Measurements from ENCODE around the gene RAX2. TPM values are rescaled to one million over a fixed set of nuclear protein-coding genes. Genes with fewer than 3 reads are reported as not detected.
A peak's percentile ranks its signal among the peaks of the same experiment; 100 is the strongest.

RAX2 gene
- total and polyA plus RNA-seq, 2 of the 8 experiments (the other 6 are each of a cell fraction or from before 2014, with no cell fraction given): 0.08 TPM; not detected in 1

DNA sequence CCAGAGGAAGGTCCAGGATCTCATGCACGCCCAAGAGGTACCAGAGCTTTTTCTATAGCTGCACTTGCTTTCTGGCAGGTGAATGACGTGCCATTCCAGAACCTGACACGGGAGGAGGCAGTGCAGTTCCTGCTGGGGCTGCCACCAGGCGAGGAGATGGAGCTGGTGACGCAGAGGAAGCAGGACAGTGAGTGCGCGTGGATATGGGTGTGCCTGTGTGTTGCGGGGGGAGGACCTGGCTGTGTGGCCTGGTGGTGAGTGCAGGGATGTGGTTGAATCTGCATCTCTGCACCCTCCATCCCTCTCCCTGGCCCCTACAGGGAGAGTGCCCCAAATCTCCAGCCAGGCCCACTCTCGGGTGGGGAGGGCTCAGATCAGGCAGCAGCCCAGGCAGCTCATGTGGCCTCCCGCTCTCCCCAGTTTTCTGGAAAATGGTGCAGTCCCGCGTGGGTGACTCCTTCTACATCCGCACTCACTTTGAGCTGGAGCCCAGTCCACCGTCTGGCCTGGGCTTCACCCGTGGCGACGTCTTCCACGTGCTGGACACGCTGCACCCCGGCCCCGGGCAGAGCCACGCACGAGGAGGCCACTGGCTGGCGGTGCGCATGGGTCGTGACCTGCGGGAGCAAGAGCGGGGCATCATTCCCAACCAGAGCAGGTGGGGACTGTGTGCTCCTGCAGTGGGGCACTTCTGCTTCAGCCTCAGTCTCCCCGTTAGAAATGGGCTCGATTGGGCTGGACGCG is 33.4 kb downstream of the RAX2 start:
- POLR2A ChIA-PET (ENCODE audit: partially characterized antibody): interaction anchor here (0.6 kb wide), 1 partner anchor 30 kb away, joined by 3 read pairs; no protein-coding TSS in a partner anchor

More for the DNA sequence above, 33.4 kb downstream of the RAX2 start:
- no peaks in the 10 kb centered on the region for H3K4me1 ChIP-seq (replicated peaks in 1 of 4; ENCODE audit: control insufficient read depth in 3 of 4, insufficient read depth in 4 of 4, low read length in 3 of 4)
- peaks cover 0 to 6% (median 2%) of the 10 kb centered on the region in 4 experiments; a peak in 4 of 8 replicates for H3K36me3 ChIP-seq (ENCODE audit: control insufficient read depth in 2 of 4, insufficient read depth in 4 of 4, low read length in 3 of 4)
- H3K4me2 ChIP-seq (ENCODE audit: insufficient read depth in 1 of 2, low read depth in 2 of 2, low read length in 2 of 2): no peak overlapping the region
- H3K4me3 ChIP-seq (ENCODE audit: extremely low read depth in 1 of 4, insufficient read depth in 2 of 4, low read depth in 3 of 4, low read length in 4 of 4): no peak overlapping the region
- 91% methylated on average over 30 of the region's 32 CpGs; no CpG with 5 or more reads in 1 of the 2 experiments for WGBS, 2 experiments (ENCODE audit: extremely low coverage in 1 of 2, insufficient coverage in 1 of 2, insufficient read length in 1 of 2, insufficient replicate concordance in 2 of 2, low coverage in 1 of 2, low lambda C conversion rate in 2 of 2, missing lambda C conversion rate in 1 of 2)
- peak overlapping the region; percentile 16; the same call in 1 of the 2 replicates for H2BK5ac ChIP-seq (ENCODE audit: low read depth, low read length)
- H3K56ac ChIP-seq (replicated peaks; ENCODE audit: insufficient read length, low read depth, low read length): no peak overlapping the region
- no peak overlapping the region for H4K5ac ChIP-seq (ENCODE audit: insufficient read length, low read depth, low read length)
- H4K8ac ChIP-seq (ENCODE audit: extremely low read depth, insufficient read depth, low read length): no peak overlapping the region
- no peak overlapping the region for H2BK20ac ChIP-seq (ENCODE audit: low read length)
- H3K79me1 ChIP-seq (ENCODE audit: low read depth, low read length): no peaks in the 10 kb centered on the region
- CTCF ChIA-PET (ENCODE audit: partially characterized antibody): interaction anchor here (0.9 to 3.9 kb wide), 5 partner anchors 7 to 27 kb away, joined by 3 to 14 read pairs (median 3); no protein-coding TSS in a partner anchor
- H3K27me3 ChIP-seq (replicated peaks in 1 of 4; ENCODE audit: control insufficient read depth in 3 of 4, extremely low read depth in 1 of 4, insufficient read depth in 3 of 4, low read length in 3 of 4): no peaks in the 10 kb centered on the region
- no peak overlapping the region for H2AK5ac ChIP-seq (ENCODE audit: low read depth, low read length)
- no peaks in the 10 kb centered on the region for H3K79me2 ChIP-seq (ENCODE audit: control insufficient read depth in 1 of 2, insufficient read depth in 2 of 2, low read length in 2 of 2)
- no peak overlapping the region for H2AFZ ChIP-seq (ENCODE audit: low read length)
- DNase-seq (ENCODE audit: low read depth in 1 of 2, low spot score in 2 of 2): no peak
- H3K14ac ChIP-seq (ENCODE audit: insufficient read length): no peak overlapping the region
- TF ChIP-seq, protein P1, sequence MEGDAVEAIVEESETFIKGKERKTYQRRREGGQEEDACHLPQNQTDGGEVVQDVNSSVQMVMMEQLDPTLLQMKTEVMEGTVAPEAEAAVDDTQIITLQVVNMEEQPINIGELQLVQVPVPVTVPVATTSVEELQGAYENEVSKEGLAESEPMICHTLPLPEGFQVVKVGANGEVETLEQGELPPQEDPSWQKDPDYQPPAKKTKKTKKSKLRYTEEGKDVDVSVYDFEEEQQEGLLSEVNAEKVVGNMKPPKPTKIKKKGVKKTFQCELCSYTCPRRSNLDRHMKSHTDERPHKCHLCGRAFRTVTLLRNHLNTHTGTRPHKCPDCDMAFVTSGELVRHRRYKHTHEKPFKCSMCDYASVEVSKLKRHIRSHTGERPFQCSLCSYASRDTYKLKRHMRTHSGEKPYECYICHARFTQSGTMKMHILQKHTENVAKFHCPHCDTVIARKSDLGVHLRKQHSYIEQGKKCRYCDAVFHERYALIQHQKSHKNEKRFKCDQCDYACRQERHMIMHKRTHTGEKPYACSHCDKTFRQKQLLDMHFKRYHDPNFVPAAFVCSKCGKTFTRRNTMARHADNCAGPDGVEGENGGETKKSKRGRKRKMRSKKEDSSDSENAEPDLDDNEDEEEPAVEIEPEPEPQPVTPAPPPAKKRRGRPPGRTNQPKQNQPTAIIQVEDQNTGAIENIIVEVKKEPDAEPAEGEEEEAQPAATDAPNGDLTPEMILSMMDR (IDR thresholded peaks at IDR 0.05; ENCODE audit: control extremely low read depth in 1 of 3, insufficient read depth in 1 of 3, low read depth in 1 of 3, low read length in 3 of 3): no peak
- TF ChIP-seq CREB1 (IDR thresholded peaks at IDR 0.05): no peak
- TF ChIP-seq SIX5 (IDR thresholded peaks at IDR 0.05; ENCODE audit: low read depth, low read length): no peak
- no peak for TF ChIP-seq CHD2 (IDR thresholded peaks at IDR 0.05; ENCODE audit: low read length)
- TF ChIP-seq, protein P2, sequence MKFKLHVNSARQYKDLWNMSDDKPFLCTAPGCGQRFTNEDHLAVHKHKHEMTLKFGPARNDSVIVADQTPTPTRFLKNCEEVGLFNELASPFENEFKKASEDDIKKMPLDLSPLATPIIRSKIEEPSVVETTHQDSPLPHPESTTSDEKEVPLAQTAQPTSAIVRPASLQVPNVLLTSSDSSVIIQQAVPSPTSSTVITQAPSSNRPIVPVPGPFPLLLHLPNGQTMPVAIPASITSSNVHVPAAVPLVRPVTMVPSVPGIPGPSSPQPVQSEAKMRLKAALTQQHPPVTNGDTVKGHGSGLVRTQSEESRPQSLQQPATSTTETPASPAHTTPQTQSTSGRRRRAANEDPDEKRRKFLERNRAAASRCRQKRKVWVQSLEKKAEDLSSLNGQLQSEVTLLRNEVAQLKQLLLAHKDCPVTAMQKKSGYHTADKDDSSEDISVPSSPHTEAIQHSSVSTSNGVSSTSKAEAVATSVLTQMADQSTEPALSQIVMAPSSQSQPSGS (IDR thresholded peaks at IDR 0.05; ENCODE audit: low read length): no peak
- TF ChIP-seq TAF1 (IDR thresholded peaks at IDR 0.05; ENCODE audit: low read depth, low read length): no peak
- H2BK12ac ChIP-seq (ENCODE audit: low read depth, low read length): no peak overlapping the region
- no peak overlapping the region for H3K18ac ChIP-seq (ENCODE audit: extremely low read depth, low read length)
- no peak for FAIRE-seq
- H4K20me1 ChIP-seq (replicated peaks in 1 of 2; ENCODE audit: control insufficient read depth in 1 of 2, insufficient read depth in 2 of 2, low read length in 2 of 2): peaks cover 0 to 3% of the 10 kb centered on the region in 2 experiments
- H3K9ac ChIP-seq (replicated peaks in 1 of 4; ENCODE audit: extremely low read depth in 1 of 4, low read depth in 3 of 4, low read length in 3 of 4): no peak overlapping the region
- H3K27ac ChIP-seq (ENCODE audit: low read depth, low read length): no peak overlapping the region
- no peak overlapping the region for H3K23ac ChIP-seq (ENCODE audit: insufficient read length)
- no peak overlapping the region for H2BK120ac ChIP-seq (replicated peaks; ENCODE audit: low read depth, low read length)
- no peak overlapping the region for H3K4ac ChIP-seq (replicated peaks; ENCODE audit: insufficient read length, low read depth, low read length)
- H2BK15ac ChIP-seq (ENCODE audit: low read length): no peak overlapping the region
- no peaks in the 10 kb centered on the region for H3K23me2 ChIP-seq (ENCODE audit: low read depth, low read length)
- H3K9me3 ChIP-seq (ENCODE audit: insufficient read depth in 2 of 2, low read depth in 1 of 2, low read length in 1 of 2): no peaks in the 10 kb centered on the region
- no peak overlapping the region for H4K91ac ChIP-seq (replicated peaks; ENCODE audit: insufficient read length, low read length)
